Karpas-422 (cell line): Measurements from ENCODE around the gene MXD4. TPM values are rescaled to one million over a fixed set of nuclear protein-coding genes. Genes with fewer than 3 reads are reported as not detected.

Source experiments
- DNase-seq: peaks from one replicate; pipeline ENCODE4 v3.0.0-alpha.2; 2015
- H2AFZ ChIP-seq: fragments of 200-600 bp; sonication (generic); 2 replicates; pipeline ENCODE4 v1.6.1; 2014; ENCODE audit warnings: antibody characterized with exemption, low read length, mixed read lengths
- H3K27ac ChIP-seq: fragments of 200-600 bp; sonication (generic); 2 replicates; pipeline ENCODE4 v1.5.1; 2014; ENCODE audit warnings: mild to moderate bottlenecking, low read length, moderate library complexity
- H3K27me3 ChIP-seq: fragments of 200-600 bp; sonication (generic); 2 replicates; pipeline ENCODE4 v1.6.1; 2014; ENCODE audit warnings: low read length, mixed read lengths
- H3K36me3 ChIP-seq: fragments of 200-600 bp; sonication (generic); 2 replicates; pipeline ENCODE4 v1.6.1; 2014; ENCODE audit warnings: low read length, mixed read lengths; ENCODE audit not compliant: insufficient read depth
- H3K4me1 ChIP-seq: fragments of 200-600 bp; sonication (generic); 2 replicates; pipeline ENCODE4 v1.6.1; 2014; ENCODE audit warnings: mild to moderate bottlenecking, low read length, mixed read lengths
- H3K4me2 ChIP-seq: fragments of 200-600 bp; sonication (generic); 2 replicates; pipeline ENCODE4 v1.6.1; 2014; ENCODE audit warnings: low read length, low read depth, mild to moderate bottlenecking; ENCODE audit not compliant: poor library complexity, severe bottlenecking
- H3K4me3 ChIP-seq: fragments of 200-600 bp; sonication (generic); 2 replicates; pipeline ENCODE4 v1.5.1; 2014; ENCODE audit warnings: mild to moderate bottlenecking, antibody characterized with exemption, low read length, mixed read lengths
- H3K79me2 ChIP-seq: fragments of 200-600 bp; sonication (generic); 2 replicates; pipeline ENCODE4 v1.6.1; 2014; ENCODE audit warnings: mild to moderate bottlenecking, low read length, mixed read lengths
- H3K9ac ChIP-seq: fragments of 200-600 bp; sonication (generic); 2 replicates; pipeline ENCODE4 v1.6.0; 2014; ENCODE audit warnings: low read length
- H3K9me2 ChIP-seq: fragments of 200-600 bp; sonication (generic), shearing (Covaris generic); replicated peaks from 2 replicates; pipeline ENCODE4 v1.6.0; 2014; ENCODE audit warnings: mild to moderate bottlenecking, low read length, moderate library complexity; ENCODE audit not compliant: insufficient read depth
- H3K9me3 ChIP-seq: fragments of 300-700, 200-600 bp; sonication (generic); 2 replicates; pipeline ENCODE4 v1.6.1; 2014; ENCODE audit warnings: low read length, mixed read lengths
- H4K20me1 ChIP-seq: fragments of 200-600 bp; sonication (generic); 2 replicates; pipeline ENCODE4 v1.6.1; 2014; ENCODE audit warnings: mild to moderate bottlenecking, antibody characterized with exemption, low read length, low read depth; ENCODE audit not compliant: insufficient read depth
- total RNA-seq: library from RNA; depleted of rRNA; stranded (reverse); fragments of >200 nt; shearing (Covaris generic); gene quantifications from 2 replicates; pipeline ENCODE4 v1.2.3, GENCODE V29; 2014; ENCODE audit warnings: low replicate concordance

The MXD4 gene
- total RNA-seq, 1 experiment from 2014 or later: 33.2 TPM

DNA sequence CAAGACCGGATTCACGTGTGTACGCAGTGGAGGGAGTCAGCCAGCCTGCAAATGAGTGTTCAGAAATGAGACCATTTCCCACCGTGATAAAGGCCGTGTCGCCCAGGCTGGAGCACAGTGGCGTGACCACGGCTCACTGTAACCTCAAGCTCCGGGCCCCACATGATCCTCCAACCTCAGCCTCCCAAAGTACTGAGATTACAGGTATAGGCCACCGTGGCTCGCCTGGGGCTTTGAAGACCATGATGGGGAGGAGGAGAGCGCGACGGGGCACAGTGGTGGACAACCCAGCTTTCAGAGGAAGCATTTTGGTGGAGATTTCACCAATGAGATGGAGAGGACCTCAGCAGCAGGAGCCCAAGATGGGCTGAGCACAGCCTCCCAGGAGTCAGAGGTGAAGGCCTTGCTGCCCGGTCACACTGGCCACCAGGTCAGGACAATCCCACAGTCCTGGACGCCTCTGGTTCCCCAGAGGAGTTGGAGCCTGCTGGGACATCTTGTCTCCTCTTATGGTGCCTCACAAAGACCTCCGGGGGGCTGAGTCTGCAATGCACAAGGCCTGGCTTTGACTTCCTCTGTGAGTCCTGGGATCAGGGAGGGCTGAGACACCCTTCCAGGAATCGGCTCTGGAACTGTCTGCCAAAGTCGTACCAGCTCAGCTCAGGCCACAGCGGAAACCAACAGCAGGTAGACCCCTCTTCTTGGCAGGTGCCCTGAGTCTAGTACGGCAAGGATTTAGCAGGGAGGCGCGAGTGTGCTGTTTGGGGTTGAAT lies 22.4 kb upstream of the MXD4 start:
- no peaks in the 10 kb centered on the region for H3K9me2 ChIP-seq
- H3K27ac ChIP-seq: no peak overlapping the region
- H4K20me1 ChIP-seq: no peaks in the 10 kb centered on the region
- no peak overlapping the region for H3K9ac ChIP-seq
- H3K79me2 ChIP-seq: no peaks in the 10 kb centered on the region
- H3K4me3 ChIP-seq: no peak overlapping the region
- H3K36me3 ChIP-seq: no peaks in the 10 kb centered on the region
- H3K27me3 ChIP-seq: no peaks in the 10 kb centered on the region
- H3K9me3 ChIP-seq: no peaks in the 10 kb centered on the region
- DNase-seq: no peak
- no peak overlapping the region for H2AFZ ChIP-seq
- peaks cover 15% of the 10 kb centered on the region for H3K4me1 ChIP-seq
- no peak overlapping the region for H3K4me2 ChIP-seq

DNA sequence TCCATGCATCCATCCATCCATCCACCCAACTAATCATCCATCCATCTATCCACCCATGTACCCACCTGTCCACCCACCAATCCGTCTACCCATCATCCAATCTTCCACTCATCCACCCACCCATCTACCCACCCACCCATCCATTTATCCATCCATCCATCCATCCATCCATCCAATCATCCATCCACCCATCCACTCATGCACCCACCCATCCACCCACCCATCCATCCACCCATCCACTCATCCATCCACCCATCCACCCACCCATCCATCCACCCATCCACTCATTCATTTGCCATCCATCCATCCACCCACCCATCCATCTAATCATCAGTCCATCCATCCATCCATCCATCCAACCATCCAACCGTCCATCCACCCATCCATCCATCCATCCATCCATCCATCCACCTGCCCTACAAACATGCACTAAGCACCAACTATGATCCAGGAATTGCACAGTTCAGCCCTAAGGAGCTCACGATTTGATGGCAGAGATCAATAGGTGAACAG lies 21.3 kb upstream of the MXD4 start:
- H3K4me1 ChIP-seq: peaks cover 14% of the 10 kb centered on the region
- no peak overlapping the region for H2AFZ ChIP-seq
- no peaks in the 10 kb centered on the region for H3K9me3 ChIP-seq
- no peaks in the 10 kb centered on the region for H3K27me3 ChIP-seq
- no peak overlapping the region for H3K4me3 ChIP-seq
- H4K20me1 ChIP-seq: no peaks in the 10 kb centered on the region
- no peak overlapping the region for H3K9ac ChIP-seq
- H3K4me2 ChIP-seq: no peak overlapping the region
- H3K36me3 ChIP-seq: no peaks in the 10 kb centered on the region
- H3K27ac ChIP-seq: no peak overlapping the region
- DNase-seq: no peak
- no peaks in the 10 kb centered on the region for H3K9me2 ChIP-seq
- no peaks in the 10 kb centered on the region for H3K79me2 ChIP-seq

- H3K27me3 ChIP-seq: no peaks in the 10 kb centered on the region
- H3K9me2 ChIP-seq: no peaks in the 10 kb centered on the region
- H2AFZ ChIP-seq: peak overlapping the region; percentile 48; the same call in 1 of the 2 replicates
- H3K9ac ChIP-seq: peak overlapping the region; percentile 4
- H3K36me3 ChIP-seq: no peaks in the 10 kb centered on the region
- H4K20me1 ChIP-seq: no peaks in the 10 kb centered on the region
- no peak overlapping the region for H3K27ac ChIP-seq
- peak overlapping the region; percentile 10 for H3K4me2 ChIP-seq
- no peaks in the 10 kb centered on the region for H3K9me3 ChIP-seq
- H3K4me1 ChIP-seq: peaks cover 14% of the 10 kb centered on the region
- no peak overlapping the region for H3K4me3 ChIP-seq
- peak; percentile 76 for DNase-seq
- no peaks in the 10 kb centered on the region for H3K79me2 ChIP-seq
These were observed 19.9 kb upstream of the MXD4 start for GRCh38 chr4:2281575-2282343.

DNA sequence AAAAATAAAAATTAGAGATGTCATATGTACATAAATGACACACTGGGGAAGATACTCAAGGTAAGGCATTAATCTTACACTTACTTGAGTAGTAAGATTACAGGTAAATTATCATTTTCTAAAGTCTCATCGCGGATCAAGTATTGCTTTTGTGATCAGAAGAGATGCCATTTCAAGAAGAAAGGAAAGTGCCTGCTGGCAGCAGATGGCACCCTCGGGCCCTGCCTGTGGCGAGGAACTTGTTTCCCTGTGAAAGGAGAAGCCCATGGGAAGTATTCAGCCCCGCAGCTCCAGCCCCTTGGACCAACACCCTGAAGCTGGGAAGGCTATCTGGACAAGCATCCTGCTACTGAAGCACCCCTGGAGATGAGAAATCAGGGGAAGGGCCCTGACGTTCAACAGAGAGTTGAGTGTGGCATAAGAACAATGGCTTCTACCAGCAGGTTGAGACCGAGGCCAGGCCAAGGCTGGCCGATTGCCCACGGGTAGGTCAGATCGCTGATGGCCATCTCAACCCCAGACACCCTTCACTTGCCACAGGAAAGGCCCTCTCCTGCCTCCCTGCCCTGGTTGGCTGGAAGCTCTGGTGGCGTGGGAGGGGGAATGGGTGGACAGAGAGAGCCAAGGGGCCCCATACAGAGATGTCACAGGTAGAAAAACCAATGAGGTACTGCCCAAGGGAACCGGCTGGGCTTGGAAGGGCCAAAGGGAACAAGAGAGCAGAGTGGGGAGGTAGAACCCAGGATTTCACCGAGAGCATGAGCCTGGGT lies 18.8 kb upstream of the MXD4 start:
- H3K36me3 ChIP-seq: no peaks in the 10 kb centered on the region
- H2AFZ ChIP-seq: no peak overlapping the region
- no peaks in the 10 kb centered on the region for H3K9me2 ChIP-seq
- H3K27ac ChIP-seq: no peak overlapping the region
- DNase-seq: no peak
- H3K27me3 ChIP-seq: no peaks in the 10 kb centered on the region
- no peaks in the 10 kb centered on the region for H3K9me3 ChIP-seq
- no peaks in the 10 kb centered on the region for H3K79me2 ChIP-seq
- no peak overlapping the region for H3K4me2 ChIP-seq
- no peak overlapping the region for H3K9ac ChIP-seq
- peaks cover 14% of the 10 kb centered on the region for H3K4me1 ChIP-seq
- H3K4me3 ChIP-seq: no peak overlapping the region
- H4K20me1 ChIP-seq: no peaks in the 10 kb centered on the region

DNA sequence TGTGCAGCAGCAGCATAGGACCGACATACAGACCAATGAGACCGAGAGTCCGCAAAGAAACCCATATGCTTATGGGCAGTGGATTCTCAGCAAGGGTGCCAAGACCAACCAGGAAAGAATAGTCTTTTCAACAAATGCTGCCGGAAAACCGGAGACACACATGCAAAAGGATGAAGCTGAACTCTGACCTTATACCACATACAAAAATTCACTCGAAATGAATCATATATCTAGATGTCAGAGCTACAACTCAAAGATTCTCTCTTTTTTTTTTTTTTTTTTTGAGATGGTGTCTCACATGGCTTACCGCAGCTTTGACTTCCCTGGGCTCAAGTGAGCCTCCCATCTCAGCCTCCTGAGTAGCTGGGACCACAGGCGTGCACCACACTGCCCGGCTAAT lies 16.0 kb upstream of the MXD4 start:
- Histone ChIP-seq H3K4me2 (no peak overlapping the region), H3K27me3 (no peaks in the 10 kb centered on the region), H3K9ac (no peak overlapping the region), H3K4me1 (peaks cover 14% of the 10 kb centered on the region), H3K27ac (no peak overlapping the region), H4K20me1 (no peaks in the 10 kb centered on the region), H3K79me2 (no peaks in the 10 kb centered on the region), H3K9me3 (no peaks in the 10 kb centered on the region), H2AFZ (no peak overlapping the region), H3K4me3 (no peak overlapping the region), H3K9me2 (no peaks in the 10 kb centered on the region), H3K36me3 (no peaks in the 10 kb centered on the region)
- DNase-seq: no peak

- H3K4me1 ChIP-seq: peaks cover 6% of the 10 kb centered on the region
- no peaks in the 10 kb centered on the region for H3K36me3 ChIP-seq
- H3K27ac ChIP-seq: no peak overlapping the region
- H3K9me3 ChIP-seq: no peaks in the 10 kb centered on the region
- H3K9me2 ChIP-seq: no peaks in the 10 kb centered on the region
- H3K4me2 ChIP-seq: no peak overlapping the region
- H4K20me1 ChIP-seq: no peaks in the 10 kb centered on the region
- H3K79me2 ChIP-seq: no peaks in the 10 kb centered on the region
- DNase-seq: no peak
- H3K4me3 ChIP-seq: no peak overlapping the region
- no peak overlapping the region for H3K9ac ChIP-seq
- no peaks in the 10 kb centered on the region for H3K27me3 ChIP-seq
- no peak overlapping the region for H2AFZ ChIP-seq
These were observed 14.8 kb upstream of the MXD4 start for GRCh38 chr4:2276581-2277325.

DNA sequence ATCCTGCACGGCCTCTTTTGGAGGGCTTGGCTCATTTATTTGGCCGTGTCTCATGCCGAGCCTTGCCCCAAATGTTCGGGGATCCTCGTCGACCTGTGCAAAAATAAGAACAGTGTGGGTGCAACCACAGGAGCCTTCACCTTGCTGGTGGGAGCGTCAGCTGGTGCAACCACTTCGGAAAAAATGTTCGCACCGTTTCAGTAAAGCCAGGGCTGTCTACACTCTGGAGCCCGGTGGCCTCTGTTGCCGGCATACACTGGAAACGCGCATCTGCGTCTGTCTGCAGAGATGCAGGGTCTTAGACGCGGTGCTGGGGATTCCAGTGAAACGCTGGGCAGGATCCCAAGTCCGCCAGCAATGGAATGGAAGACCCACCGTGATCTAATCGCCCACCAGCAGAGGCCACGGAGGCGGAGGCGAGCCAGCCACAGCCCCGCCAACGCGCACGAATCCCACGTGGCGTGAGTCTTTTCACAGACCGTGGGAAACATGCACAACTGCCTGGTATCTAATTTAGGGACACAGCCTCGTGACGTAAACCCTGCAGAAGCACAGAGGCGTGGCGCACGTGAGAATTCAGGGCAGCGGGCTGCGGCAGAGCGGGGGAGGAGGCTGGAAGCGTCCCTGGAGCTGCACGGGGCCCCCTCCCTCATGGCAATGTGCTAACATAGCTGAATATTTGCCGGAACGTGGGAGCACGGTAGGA lies 13.8 kb upstream of the MXD4 start:
- no peak overlapping the region for H3K4me2 ChIP-seq
- H3K9ac ChIP-seq: no peak overlapping the region
- no peaks in the 10 kb centered on the region for H3K4me1 ChIP-seq

More for the DNA sequence above, 13.8 kb upstream of the MXD4 start:
- H3K27me3 ChIP-seq: no peaks in the 10 kb centered on the region
- no peaks in the 10 kb centered on the region for H4K20me1 ChIP-seq
- H3K36me3 ChIP-seq: no peaks in the 10 kb centered on the region
- no peaks in the 10 kb centered on the region for H3K9me2 ChIP-seq
- H2AFZ ChIP-seq: no peak overlapping the region
- H3K9me3 ChIP-seq: no peaks in the 10 kb centered on the region
- no peak overlapping the region for H3K27ac ChIP-seq
- no peak overlapping the region for H3K4me3 ChIP-seq
- DNase-seq: no peak
- no peaks in the 10 kb centered on the region for H3K79me2 ChIP-seq
